IMR-90 (cell line): ENCODE data around the gene COQ4. TPM values are rescaled to one million over a fixed set of nuclear protein-coding genes. Genes with fewer than 3 reads are reported as not detected.

Source experiments
- ATAC-seq: fragments of 200-7000 bp; cut with Tn5 transposase; 2 replicates; pipeline ENCODE4 v1.9.1; 2020; ENCODE audit warnings: low read depth, mild to moderate bottlenecking, moderate library complexity
- BruUV-seq: library from RNA; stranded (reverse); fragments of 400-500 nt; replicated peaks from 2 replicates; lab custom pipeline; 2021; lab: Mats Ljungman, UMichigan
- CTCF ChIA-PET: fragments of 300-600 bp; formaldehyde crosslinking; extraction: SDS; loops from one replicate; lab custom pipeline; 2021; ENCODE audit warnings: antibody characterized with exemption; lab: Yijun Ruan, JAX
- POLR2A ChIA-PET: fragments of 300-600 bp; sonication (Branson Sonifier 250); formaldehyde crosslinking; loops from one replicate; lab custom pipeline; 2022; ENCODE audit warnings: antibody characterized with exemption; ENCODE audit not compliant: unreplicated experiment; lab: Charles Lee
- DNase-seq: peaks from one replicate; pipeline ENCODE4 v3.0.0; 2013
- H2AFZ ChIP-seq: replicated peaks from 2 replicates; pipeline ENCODE3; 2013; ENCODE audit warnings: low read length, mild to moderate bottlenecking; ENCODE audit not compliant: poor library complexity
- H2AK5ac ChIP-seq: 2 replicates; pipeline ENCODE4 v1.6.1; 2013; ENCODE audit warnings: low read depth, low read length, inconsistent platforms
- H2AK9ac ChIP-seq: replicated peaks from 2 replicates; pipeline ENCODE3; 2013; ENCODE audit warnings: mild to moderate bottlenecking, low read depth, low read length, moderate library complexity; ENCODE audit not compliant: poor library complexity
- H2BK120ac ChIP-seq: 2 replicates; pipeline ENCODE4 v1.6.1; 2013; ENCODE audit warnings: low read depth, low read length, inconsistent platforms
- H2BK15ac ChIP-seq: 3 replicates; pipeline ENCODE4 v1.6.1; 2013; ENCODE audit warnings: low read depth, low read length, inconsistent platforms
- H2BK20ac ChIP-seq: 2 replicates; pipeline ENCODE4 v1.6.1; 2013; ENCODE audit warnings: low read depth, mild to moderate bottlenecking, inconsistent platforms, low read length, moderate library complexity
- H2BK5ac ChIP-seq: 2 replicates; pipeline ENCODE4 v1.6.1; 2013; ENCODE audit warnings: mild to moderate bottlenecking, low read depth, low read length, inconsistent platforms; ENCODE audit not compliant: poor library complexity, severe bottlenecking
- H3K14ac ChIP-seq: replicated peaks from 2 replicates; pipeline ENCODE4 v1.6.1; 2013; ENCODE audit warnings: low read depth, low read length, inconsistent platforms
- H3K18ac ChIP-seq: 2 replicates; pipeline ENCODE4 v1.6.1; 2013; ENCODE audit warnings: low read depth, low read length, control low read depth
- H3K23ac ChIP-seq: 2 replicates; pipeline ENCODE4 v1.6.1; 2013; ENCODE audit warnings: low read depth, low read length, inconsistent platforms
- H3K27ac ChIP-seq: 2 replicates; pipeline ENCODE4 v1.5.1; 2013; ENCODE audit warnings: mild to moderate bottlenecking, control low read depth, low read length; ENCODE audit not compliant: insufficient read depth
- H3K27me3 ChIP-seq: 2 replicates; pipeline ENCODE4 v1.6.1; 2013; ENCODE audit warnings: low read length; ENCODE audit not compliant: control insufficient read depth, insufficient read depth
- H3K36me3 ChIP-seq: 2 replicates; pipeline ENCODE4 v1.6.1; 2013; ENCODE audit warnings: low read length, mixed read lengths; ENCODE audit not compliant: control insufficient read depth, insufficient read depth
- H3K4ac ChIP-seq: 2 replicates; pipeline ENCODE4 v1.6.1; 2013; ENCODE audit warnings: low read depth, low read length, inconsistent platforms
- H3K4me1 ChIP-seq: 2 replicates; pipeline ENCODE4 v1.6.1; 2013; ENCODE audit warnings: low read length, mixed read lengths; ENCODE audit not compliant: control insufficient read depth, insufficient read depth
- H3K4me2 ChIP-seq: 2 replicates; pipeline ENCODE4 v1.6.1; 2013; ENCODE audit warnings: low read depth, mild to moderate bottlenecking, control low read depth, low read length, moderate library complexity
- H3K4me3 ChIP-seq: 2 replicates; pipeline ENCODE4 v1.5.1; 2013; ENCODE audit warnings: low read depth, mild to moderate bottlenecking, control low read depth, low read length, moderate library complexity; ENCODE audit not compliant: insufficient read depth
- H3K56ac ChIP-seq: 2 replicates; pipeline ENCODE4 v1.6.1; 2013; ENCODE audit warnings: low read length, inconsistent platforms; ENCODE audit not compliant: insufficient read depth; ENCODE audit errors: extremely low read depth
- H3K79me1 ChIP-seq, 2 experiments: 2 replicates each; pipeline ENCODE4 v1.6.1; 2013; ENCODE audit warnings: low read length in 2 of 2, inconsistent platforms in 1 of 2, low read depth in 1 of 2
- H3K9ac ChIP-seq: 2 replicates; pipeline ENCODE4 v1.6.1; 2013; ENCODE audit warnings: low read depth, low read length, control low read depth
- H3K9me1 ChIP-seq: 2 replicates; pipeline ENCODE4 v1.6.1; 2013; ENCODE audit warnings: low read length, inconsistent platforms; ENCODE audit not compliant: insufficient read depth
- H3K9me3 ChIP-seq: 2 replicates; pipeline ENCODE4 v1.6.1; 2013; ENCODE audit warnings: low read length; ENCODE audit not compliant: control insufficient read depth, insufficient read depth
- H4K20me1 ChIP-seq: 2 replicates; pipeline ENCODE4 v1.6.1; 2013; ENCODE audit warnings: low read length, inconsistent platforms; ENCODE audit not compliant: insufficient read depth
- H4K5ac ChIP-seq: 2 replicates; pipeline ENCODE4 v1.6.1; 2013; ENCODE audit warnings: mild to moderate bottlenecking, low read depth, low read length, control low read depth
- H4K8ac ChIP-seq, 2 experiments: 2 replicates each; pipeline ENCODE4 v1.6.1; 2013; ENCODE audit warnings: low read depth in 2 of 2, low read length in 2 of 2, control low read depth in 1 of 2, inconsistent platforms in 1 of 2
- H4K91ac ChIP-seq: 2 replicates; pipeline ENCODE4 v1.6.1; 2013; ENCODE audit warnings: low read depth, low read length, inconsistent platforms; ENCODE audit not compliant: insufficient read depth
- BHLHE40 ChIP-seq: fragments of 150-350 bp; IDR thresholded peaks from 2 replicates; pipeline ENCODE4 v1.6.1; 2016; ENCODE audit warnings: mild to moderate bottlenecking, low read depth, low read length
- CEBPB ChIP-seq: IDR thresholded peaks from 2 replicates; pipeline ENCODE4 v1.6.1; 2012; ENCODE audit warnings: low read depth, low read length, improper control_type of control experiment
- CHD1 ChIP-seq: IDR thresholded peaks from 2 replicates; pipeline ENCODE4 v1.6.1; 2012; ENCODE audit warnings: low read depth, low read length, improper control_type of control experiment
- MAZ ChIP-seq: IDR thresholded peaks from 2 replicates; pipeline ENCODE4 v1.6.1; 2012; ENCODE audit warnings: low read depth, mild to moderate bottlenecking, low read length, improper control_type of control experiment, moderate library complexity, borderline replicate concordance
- MXI1 ChIP-seq: IDR thresholded peaks from 2 replicates; pipeline ENCODE4 v1.6.1; 2012; ENCODE audit warnings: low read depth, mild to moderate bottlenecking, low read length, moderate library complexity, borderline replicate concordance
- NFE2L2 ChIP-seq: fragments of 150-350 bp; IDR thresholded peaks from 2 replicates; pipeline ENCODE4 v1.6.1; 2016; ENCODE audit warnings: low read depth, mild to moderate bottlenecking, low read length
- POLR2A ChIP-seq: IDR thresholded peaks from 2 replicates; pipeline ENCODE4 v1.6.1; 2012; ENCODE audit warnings: mild to moderate bottlenecking, low read depth, low read length
- RAD21 ChIP-seq: IDR thresholded peaks from 2 replicates; pipeline ENCODE4 v1.6.1; 2012; ENCODE audit warnings: low read length, improper control_type of control experiment
- RCOR1 ChIP-seq: IDR thresholded peaks from 2 replicates; pipeline ENCODE4 v1.6.1; 2012; ENCODE audit warnings: mild to moderate bottlenecking, low read length, improper control_type of control experiment; ENCODE audit not compliant: insufficient replicate concordance
- RFX5 ChIP-seq: IDR thresholded peaks from 2 replicates; pipeline ENCODE4 v1.8.0; 2012; ENCODE audit warnings: low read depth, mild to moderate bottlenecking, low read length, moderate library complexity
- USF2 ChIP-seq: fragments of 150-350 bp; IDR thresholded peaks from 2 replicates; pipeline ENCODE4 v1.6.1; 2017; ENCODE audit warnings: mild to moderate bottlenecking, antibody characterized with exemption, low read length, low read depth
- WGBS, 2 experiments: methylation state at CpG; one replicate each; pipeline versions ENCODE4 v1.1.5 to v1.1.7; 2013; ENCODE audit warnings: missing lambda C conversion rate in 2 of 2; ENCODE audit not compliant: insufficient read length in 1 of 2; ENCODE audit errors: extremely low coverage in 2 of 2; 5-methylcytosine and 5-hydroxymethylcytosine counted together
- dilution Hi-C: fragments of 300-500 bp; cut with HindIII; formaldehyde crosslinking; loops from one replicate; pipeline ENCODE4 v1.14.3; 2018; ENCODE audit warnings: low sequenced_read_pairs; ENCODE audit not compliant: unreplicated experiment
- in situ Hi-C: fragments of 300-500 bp; cut with MboI; formaldehyde crosslinking; loops from 3 replicates; pipeline ENCODE4 v1.14.3; 2019; ENCODE audit warnings: low sequenced_read_pairs, inconsistent platforms, mixed read lengths
- intact Hi-C: fragments of 100-400 bp; cut with micrococcal nuclease; formaldehyde crosslinking; loops from 2 replicates; pipeline ENCODE4 v1.10.0; 2022
- polyA plus RNA-seq, 3 experiments: library from polyadenylated mRNA; depleted of rRNA; stranded (reverse); fragments of >200 nt; gene quantifications; 2 replicates each; pipeline ENCODE4 v1.2.3, GENCODE V29; 2012; ENCODE audit warnings: low replicate concordance in 1 of 3
- total RNA-seq: library from RNA; depleted of rRNA; stranded (reverse); fragments of >200 nt; gene quantifications from 2 replicates; pipeline ENCODE4 v1.2.3, GENCODE V29; 2012
- TF ChIP-seq, protein P1 (sequence below): fragments of 150-350 bp; IDR thresholded peaks from 2 replicates; pipeline ENCODE4 v1.6.1; 2016; ENCODE audit warnings: low read depth, mild to moderate bottlenecking, low read length, moderate library complexity, borderline replicate concordance

Gene COQ4
- total and polyA plus RNA-seq, 2 of the 4 experiments (the other 2 are of a cell fraction) = 20.1 to 41.4 TPM

DNA sequence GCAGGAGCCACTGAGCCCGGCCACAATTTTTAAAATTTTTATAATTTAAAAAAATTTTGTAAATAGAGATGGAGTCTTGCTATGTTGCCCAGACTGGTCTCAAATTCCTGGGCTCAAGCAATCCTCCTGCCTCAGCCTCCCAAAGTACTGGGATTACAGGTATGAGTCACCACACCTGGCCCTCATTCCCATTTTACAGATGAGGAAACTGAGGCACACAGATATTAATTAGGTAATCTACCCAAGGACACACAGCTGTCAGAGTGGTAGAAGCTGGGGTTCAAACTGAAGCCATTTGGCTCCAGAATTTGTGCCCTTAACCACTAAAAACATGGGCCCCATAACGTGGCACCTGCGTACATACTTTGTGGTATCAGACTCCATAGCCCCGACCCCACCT lies 7.9 kb upstream of the COQ4 start:
- Histone ChIP-seq H2BK5ac (no peak overlapping the region), H3K9me3 (no peaks in the 10 kb centered on the region), H3K14ac (no peak overlapping the region), H3K79me1 (peaks cover 0 to 6% of the 10 kb centered on the region in 2 experiments; a peak in 2 of 4 replicates), H3K4me2 (no peak overlapping the region), H2AFZ (no peak overlapping the region), H3K4me3 (no peak overlapping the region), H3K23ac (no peak overlapping the region), H2AK5ac (no peak overlapping the region), H2BK20ac (no peak overlapping the region), H2BK15ac (no peak overlapping the region), H3K36me3 (peaks cover 44% of the 10 kb centered on the region), H4K91ac (no peak overlapping the region), H3K4ac (no peak overlapping the region), H3K27me3 (no peaks in the 10 kb centered on the region), H3K4me1 (no peaks in the 10 kb centered on the region), H3K9ac (no peak overlapping the region), H4K8ac (no peak overlapping the region), H2AK9ac (no peak overlapping the region), H3K9me1 (0 out of 2 replicates have a peak, but pooled peaks cover 5% of the 10 kb centered on the region), H3K18ac (no peak overlapping the region), H2BK120ac (no peak overlapping the region), H4K5ac (no peak overlapping the region), H3K27ac (no peak overlapping the region), H4K20me1 (no peaks in the 10 kb centered on the region), H3K56ac (no peak overlapping the region)
- ATAC-seq (no peak), DNase-seq (no peak)
- no peak for TF ChIP-seq CHD1
- TF ChIP-seq CEBPB = no peak
- no peak for TF ChIP-seq MXI1
- no peak for TF ChIP-seq RFX5
- no peak for TF ChIP-seq BHLHE40
- TF ChIP-seq, protein P1, sequence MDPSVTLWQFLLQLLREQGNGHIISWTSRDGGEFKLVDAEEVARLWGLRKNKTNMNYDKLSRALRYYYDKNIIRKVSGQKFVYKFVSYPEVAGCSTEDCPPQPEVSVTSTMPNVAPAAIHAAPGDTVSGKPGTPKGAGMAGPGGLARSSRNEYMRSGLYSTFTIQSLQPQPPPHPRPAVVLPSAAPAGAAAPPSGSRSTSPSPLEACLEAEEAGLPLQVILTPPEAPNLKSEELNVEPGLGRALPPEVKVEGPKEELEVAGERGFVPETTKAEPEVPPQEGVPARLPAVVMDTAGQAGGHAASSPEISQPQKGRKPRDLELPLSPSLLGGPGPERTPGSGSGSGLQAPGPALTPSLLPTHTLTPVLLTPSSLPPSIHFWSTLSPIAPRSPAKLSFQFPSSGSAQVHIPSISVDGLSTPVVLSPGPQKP = no peak
- TF ChIP-seq MAZ = no peak
- no peak for TF ChIP-seq POLR2A
- TF ChIP-seq NFE2L2 = no peak
- no peak for TF ChIP-seq RAD21
- no peak for TF ChIP-seq RCOR1
- no peak for TF ChIP-seq USF2
- no CpG with 5 or more reads among the region's 4 CpGs for WGBS, 2 experiments
- ChIA-PET POLR2A (no interaction called here), CTCF (no interaction called here)
- intact Hi-C loops = no loop called here
- dilution Hi-C loops = no loop called here
- no TSS peak for BruUV-seq
- in situ Hi-C loops = no loop called here
